ENCODE results near the gene PRMT1. TPM values are rescaled to one million over a fixed set of nuclear protein-coding genes. Genes with fewer than 3 reads are reported as not detected.

PRMT1 gene
- total and polyA plus RNA-seq, 9 of the 15 experiments (the other 6 are each of a cell fraction or from before 2014, with no cell fraction given) = 13.3 to 464 (median 326) TPM

DNA sequence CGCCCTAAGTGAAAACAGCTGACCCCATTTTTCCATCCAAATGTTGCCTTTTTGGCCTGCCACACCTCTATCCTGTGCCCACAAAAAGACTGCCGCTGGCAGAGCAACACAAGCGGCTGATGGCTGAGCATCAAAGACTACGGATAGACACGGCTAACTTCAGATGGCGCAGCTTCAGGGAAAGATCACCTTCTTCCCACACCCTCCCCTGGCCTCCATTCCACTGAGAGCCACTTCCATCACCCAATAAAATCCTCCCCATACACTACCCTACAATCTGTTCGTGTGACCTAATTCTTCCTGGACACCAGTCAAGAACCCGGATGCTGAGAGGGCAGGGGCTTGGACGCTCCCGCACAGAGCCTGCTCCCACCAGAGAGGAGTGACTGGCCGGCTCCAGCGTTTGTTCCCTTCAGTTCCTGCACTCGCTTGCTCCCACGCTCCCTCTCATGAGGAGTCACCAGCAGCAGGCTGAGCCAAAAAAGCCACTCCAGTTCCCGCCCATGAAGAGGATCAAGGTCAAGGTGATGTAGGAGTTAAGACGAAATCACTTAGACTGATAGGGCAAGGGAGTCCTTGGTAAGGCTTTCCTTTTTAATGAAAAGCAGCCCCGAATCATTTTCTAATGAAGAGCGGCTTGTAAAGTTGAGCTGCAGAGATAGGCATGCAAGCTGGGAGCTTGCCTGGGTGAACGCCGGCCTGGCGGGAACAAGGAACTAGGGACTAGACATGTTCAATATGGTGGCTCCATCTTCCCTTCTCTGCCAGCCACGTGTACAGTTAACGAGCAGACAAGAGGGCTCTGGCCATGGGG lies 50.4 kb downstream of the PRMT1 start (continued):
- TF ChIP-seq HEY1 (CRISPR knock-in tag; IDR thresholded peaks at IDR 0.05; ENCODE audit: borderline replicate concordance) (no peak), RFX1 (IDR thresholded peaks at IDR 0.05) (no peak), CBFA2T3 (IDR thresholded peaks at IDR 0.05) (no peak), PHF8 (IDR thresholded peaks at IDR 0.05; ENCODE audit: borderline replicate concordance, low read length) (no peak), ZNF586 (CRISPR knock-in tag; conservative IDR thresholded peaks at IDR 0.05) (no peak), MTA3 (IDR thresholded peaks at IDR 0.05; ENCODE audit: borderline replicate concordance) (no peak), PRMT5 (CRISPR knock-in tag; IDR thresholded peaks at IDR 0.05) (no peak), MAZ (CRISPR knock-in tag; conservative IDR thresholded peaks at IDR 0.05 in 1 of 2, IDR thresholded peaks at IDR 0.05 in 1 of 2) (no peak), MCM7 (IDR thresholded peaks at IDR 0.05) (no peak), ZNF232 (CRISPR knock-in tag; IDR thresholded peaks at IDR 0.05) (no peak), ZNF699 (CRISPR knock-in tag; IDR thresholded peaks at IDR 0.05; ENCODE audit: insufficient replicate concordance) (no peak)
- TF ChIP-seq, protein P1, sequence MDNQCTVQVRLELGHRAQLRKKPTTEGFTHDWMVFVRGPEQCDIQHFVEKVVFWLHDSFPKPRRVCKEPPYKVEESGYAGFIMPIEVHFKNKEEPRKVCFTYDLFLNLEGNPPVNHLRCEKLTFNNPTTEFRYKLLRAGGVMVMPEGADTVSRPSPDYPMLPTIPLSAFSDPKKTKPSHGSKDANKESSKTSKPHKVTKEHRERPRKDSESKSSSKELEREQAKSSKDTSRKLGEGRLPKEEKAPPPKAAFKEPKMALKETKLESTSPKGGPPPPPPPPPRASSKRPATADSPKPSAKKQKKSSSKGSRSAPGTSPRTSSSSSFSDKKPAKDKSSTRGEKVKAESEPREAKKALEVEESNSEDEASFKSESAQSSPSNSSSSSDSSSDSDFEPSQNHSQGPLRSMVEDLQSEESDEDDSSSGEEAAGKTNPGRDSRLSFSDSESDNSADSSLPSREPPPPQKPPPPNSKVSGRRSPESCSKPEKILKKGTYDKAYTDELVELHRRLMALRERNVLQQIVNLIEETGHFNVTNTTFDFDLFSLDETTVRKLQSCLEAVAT (IDR thresholded peaks at IDR 0.05) = no peak
- TF ChIP-seq, protein P2, sequence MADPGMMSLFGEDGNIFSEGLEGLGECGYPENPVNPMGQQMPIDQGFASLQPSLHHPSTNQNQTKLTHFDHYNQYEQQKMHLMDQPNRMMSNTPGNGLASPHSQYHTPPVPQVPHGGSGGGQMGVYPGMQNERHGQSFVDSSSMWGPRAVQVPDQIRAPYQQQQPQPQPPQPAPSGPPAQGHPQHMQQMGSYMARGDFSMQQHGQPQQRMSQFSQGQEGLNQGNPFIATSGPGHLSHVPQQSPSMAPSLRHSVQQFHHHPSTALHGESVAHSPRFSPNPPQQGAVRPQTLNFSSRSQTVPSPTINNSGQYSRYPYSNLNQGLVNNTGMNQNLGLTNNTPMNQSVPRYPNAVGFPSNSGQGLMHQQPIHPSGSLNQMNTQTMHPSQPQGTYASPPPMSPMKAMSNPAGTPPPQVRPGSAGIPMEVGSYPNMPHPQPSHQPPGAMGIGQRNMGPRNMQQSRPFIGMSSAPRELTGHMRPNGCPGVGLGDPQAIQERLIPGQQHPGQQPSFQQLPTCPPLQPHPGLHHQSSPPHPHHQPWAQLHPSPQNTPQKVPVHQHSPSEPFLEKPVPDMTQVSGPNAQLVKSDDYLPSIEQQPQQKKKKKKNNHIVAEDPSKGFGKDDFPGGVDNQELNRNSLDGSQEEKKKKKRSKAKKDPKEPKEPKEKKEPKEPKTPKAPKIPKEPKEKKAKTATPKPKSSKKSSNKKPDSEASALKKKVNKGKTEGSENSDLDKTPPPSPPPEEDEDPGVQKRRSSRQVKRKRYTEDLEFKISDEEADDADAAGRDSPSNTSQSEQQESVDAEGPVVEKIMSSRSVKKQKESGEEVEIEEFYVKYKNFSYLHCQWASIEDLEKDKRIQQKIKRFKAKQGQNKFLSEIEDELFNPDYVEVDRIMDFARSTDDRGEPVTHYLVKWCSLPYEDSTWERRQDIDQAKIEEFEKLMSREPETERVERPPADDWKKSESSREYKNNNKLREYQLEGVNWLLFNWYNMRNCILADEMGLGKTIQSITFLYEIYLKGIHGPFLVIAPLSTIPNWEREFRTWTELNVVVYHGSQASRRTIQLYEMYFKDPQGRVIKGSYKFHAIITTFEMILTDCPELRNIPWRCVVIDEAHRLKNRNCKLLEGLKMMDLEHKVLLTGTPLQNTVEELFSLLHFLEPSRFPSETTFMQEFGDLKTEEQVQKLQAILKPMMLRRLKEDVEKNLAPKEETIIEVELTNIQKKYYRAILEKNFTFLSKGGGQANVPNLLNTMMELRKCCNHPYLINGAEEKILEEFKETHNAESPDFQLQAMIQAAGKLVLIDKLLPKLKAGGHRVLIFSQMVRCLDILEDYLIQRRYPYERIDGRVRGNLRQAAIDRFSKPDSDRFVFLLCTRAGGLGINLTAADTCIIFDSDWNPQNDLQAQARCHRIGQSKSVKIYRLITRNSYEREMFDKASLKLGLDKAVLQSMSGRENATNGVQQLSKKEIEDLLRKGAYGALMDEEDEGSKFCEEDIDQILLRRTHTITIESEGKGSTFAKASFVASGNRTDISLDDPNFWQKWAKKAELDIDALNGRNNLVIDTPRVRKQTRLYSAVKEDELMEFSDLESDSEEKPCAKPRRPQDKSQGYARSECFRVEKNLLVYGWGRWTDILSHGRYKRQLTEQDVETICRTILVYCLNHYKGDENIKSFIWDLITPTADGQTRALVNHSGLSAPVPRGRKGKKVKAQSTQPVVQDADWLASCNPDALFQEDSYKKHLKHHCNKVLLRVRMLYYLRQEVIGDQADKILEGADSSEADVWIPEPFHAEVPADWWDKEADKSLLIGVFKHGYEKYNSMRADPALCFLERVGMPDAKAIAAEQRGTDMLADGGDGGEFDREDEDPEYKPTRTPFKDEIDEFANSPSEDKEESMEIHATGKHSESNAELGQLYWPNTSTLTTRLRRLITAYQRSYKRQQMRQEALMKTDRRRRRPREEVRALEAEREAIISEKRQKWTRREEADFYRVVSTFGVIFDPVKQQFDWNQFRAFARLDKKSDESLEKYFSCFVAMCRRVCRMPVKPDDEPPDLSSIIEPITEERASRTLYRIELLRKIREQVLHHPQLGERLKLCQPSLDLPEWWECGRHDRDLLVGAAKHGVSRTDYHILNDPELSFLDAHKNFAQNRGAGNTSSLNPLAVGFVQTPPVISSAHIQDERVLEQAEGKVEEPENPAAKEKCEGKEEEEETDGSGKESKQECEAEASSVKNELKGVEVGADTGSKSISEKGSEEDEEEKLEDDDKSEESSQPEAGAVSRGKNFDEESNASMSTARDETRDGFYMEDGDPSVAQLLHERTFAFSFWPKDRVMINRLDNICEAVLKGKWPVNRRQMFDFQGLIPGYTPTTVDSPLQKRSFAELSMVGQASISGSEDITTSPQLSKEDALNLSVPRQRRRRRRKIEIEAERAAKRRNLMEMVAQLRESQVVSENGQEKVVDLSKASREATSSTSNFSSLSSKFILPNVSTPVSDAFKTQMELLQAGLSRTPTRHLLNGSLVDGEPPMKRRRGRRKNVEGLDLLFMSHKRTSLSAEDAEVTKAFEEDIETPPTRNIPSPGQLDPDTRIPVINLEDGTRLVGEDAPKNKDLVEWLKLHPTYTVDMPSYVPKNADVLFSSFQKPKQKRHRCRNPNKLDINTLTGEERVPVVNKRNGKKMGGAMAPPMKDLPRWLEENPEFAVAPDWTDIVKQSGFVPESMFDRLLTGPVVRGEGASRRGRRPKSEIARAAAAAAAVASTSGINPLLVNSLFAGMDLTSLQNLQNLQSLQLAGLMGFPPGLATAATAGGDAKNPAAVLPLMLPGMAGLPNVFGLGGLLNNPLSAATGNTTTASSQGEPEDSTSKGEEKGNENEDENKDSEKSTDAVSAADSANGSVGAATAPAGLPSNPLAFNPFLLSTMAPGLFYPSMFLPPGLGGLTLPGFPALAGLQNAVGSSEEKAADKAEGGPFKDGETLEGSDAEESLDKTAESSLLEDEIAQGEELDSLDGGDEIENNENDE (IDR thresholded peaks at IDR 0.05; ENCODE audit: low read depth, low read length) = no peak
- TF ChIP-seq, protein P3, sequence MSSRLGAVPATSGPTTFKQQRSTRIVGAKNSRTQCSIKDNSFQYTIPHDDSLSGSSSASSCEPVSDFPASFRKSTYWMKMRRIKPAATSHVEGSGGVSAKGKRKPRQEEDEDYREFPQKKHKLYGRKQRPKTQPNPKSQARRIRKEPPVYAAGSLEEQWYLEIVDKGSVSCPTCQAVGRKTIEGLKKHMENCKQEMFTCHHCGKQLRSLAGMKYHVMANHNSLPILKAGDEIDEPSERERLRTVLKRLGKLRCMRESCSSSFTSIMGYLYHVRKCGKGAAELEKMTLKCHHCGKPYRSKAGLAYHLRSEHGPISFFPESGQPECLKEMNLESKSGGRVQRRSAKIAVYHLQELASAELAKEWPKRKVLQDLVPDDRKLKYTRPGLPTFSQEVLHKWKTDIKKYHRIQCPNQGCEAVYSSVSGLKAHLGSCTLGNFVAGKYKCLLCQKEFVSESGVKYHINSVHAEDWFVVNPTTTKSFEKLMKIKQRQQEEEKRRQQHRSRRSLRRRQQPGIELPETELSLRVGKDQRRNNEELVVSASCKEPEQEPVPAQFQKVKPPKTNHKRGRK (tag; IDR thresholded peaks at IDR 0.05) = no peak
